Measurements from ENCODE around the gene TRIM7. TPM values are rescaled to one million over a fixed set of nuclear protein-coding genes. Genes with fewer than 3 reads are reported as not detected.

Gene TRIM7
- total and polyA plus RNA-seq, 8 donors: 0.45 to 20.4 (median 3.4) TPM; not detected in 1

DNA sequence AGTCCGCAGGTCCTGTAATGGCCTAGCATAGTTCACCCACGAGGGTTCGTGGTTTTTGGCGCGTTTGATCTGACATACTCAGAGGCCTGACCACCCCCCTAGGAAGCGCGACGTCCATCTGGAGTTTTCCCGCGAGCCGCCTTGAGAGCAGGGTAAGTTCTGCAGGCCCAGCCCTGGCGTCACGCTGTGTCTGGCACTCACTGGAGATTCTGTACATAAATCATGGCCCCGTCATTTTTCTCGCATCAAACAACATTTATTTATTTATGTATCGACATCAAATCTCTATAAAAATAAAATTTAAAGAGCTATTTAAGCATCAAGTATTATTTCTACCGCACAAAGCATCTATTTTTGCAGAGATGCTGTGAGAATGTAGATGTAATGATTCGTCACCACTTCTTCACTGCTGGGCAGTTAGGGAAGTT, 17.6 kb upstream of the TRIM7 start:
- H3K9me3 ChIP-seq: no peaks in the 10 kb centered on the region
- no peak for DNase-seq
- peaks cover 13 to 57% (median 43%) of the 10 kb centered on the region in 4 donors for H3K4me1 ChIP-seq
- H3K27me3 ChIP-seq: no peaks in the 10 kb centered on the region
- WGBS, 5 donors: 0 to 1% (median 1%) methylated on average over 17 to 18 of the region's 18 CpGs
- H3K4me3 ChIP-seq: peak overlapping the region; percentile 68 to 94 (median 92)
- intact Hi-C loops (cut with DNase I; ENCODE audit: low total_unique reads): no loop called here
- TF ChIP-seq, protein P1, sequence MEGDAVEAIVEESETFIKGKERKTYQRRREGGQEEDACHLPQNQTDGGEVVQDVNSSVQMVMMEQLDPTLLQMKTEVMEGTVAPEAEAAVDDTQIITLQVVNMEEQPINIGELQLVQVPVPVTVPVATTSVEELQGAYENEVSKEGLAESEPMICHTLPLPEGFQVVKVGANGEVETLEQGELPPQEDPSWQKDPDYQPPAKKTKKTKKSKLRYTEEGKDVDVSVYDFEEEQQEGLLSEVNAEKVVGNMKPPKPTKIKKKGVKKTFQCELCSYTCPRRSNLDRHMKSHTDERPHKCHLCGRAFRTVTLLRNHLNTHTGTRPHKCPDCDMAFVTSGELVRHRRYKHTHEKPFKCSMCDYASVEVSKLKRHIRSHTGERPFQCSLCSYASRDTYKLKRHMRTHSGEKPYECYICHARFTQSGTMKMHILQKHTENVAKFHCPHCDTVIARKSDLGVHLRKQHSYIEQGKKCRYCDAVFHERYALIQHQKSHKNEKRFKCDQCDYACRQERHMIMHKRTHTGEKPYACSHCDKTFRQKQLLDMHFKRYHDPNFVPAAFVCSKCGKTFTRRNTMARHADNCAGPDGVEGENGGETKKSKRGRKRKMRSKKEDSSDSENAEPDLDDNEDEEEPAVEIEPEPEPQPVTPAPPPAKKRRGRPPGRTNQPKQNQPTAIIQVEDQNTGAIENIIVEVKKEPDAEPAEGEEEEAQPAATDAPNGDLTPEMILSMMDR (IDR thresholded peaks at IDR 0.05): peak in 2 of 7 experiments; percentile 1 to 34
- TF ChIP-seq POLR2A (IDR thresholded peaks at IDR 0.05): no peak
- H3K36me3 ChIP-seq: peaks cover 9 to 13% (median 10%) of the 10 kb centered on the region in 4 donors
- H3K27ac ChIP-seq: peak overlapping the region; percentile 88 to 98 (median 96)

DNA sequence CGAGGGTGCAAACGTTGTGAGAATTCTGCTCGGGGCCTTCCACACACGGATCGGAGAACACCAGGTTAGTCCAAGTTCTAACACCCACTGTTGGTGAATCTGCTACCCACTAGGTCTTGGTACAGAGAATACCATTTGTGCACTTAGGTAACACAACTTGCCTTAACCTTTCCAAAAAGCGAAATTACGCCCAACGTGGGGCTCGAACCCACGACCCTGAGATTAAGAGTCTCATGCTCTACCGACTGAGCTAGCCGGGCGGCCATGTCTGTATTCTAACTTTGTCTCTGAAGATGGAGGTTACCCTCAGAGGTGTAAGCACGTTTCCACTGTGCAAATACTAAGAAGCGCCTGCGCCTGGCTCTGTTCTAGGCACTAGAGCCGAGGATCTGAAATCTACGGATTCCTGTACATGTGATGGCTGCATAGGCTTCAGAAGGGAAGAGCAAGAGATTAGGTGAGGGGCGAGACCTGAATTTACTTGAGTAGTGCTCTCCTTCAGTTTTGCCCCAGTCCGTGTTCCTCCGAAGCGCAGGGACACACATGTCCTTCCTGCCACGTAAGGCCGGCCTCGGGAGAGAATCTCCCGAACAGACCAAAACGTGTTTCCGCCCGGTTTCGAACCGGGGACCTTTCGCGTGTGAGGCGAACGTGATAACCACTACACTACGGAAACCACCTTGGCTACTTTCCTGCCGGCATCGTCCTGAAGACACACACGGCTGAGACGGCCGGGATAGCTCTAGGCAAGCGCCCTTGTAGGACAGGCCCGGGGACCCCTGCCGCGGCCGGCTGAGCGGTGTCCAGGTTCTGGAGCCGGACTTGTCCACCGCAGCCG, 17.0 kb upstream of the TRIM7 start:
- intact Hi-C loops (cut with DNase I; ENCODE audit: low total_unique reads): no loop called here
- Histone ChIP-seq H3K27me3 (no peaks in the 10 kb centered on the region), H3K4me1 (peaks cover 17 to 63% (median 49%) of the 10 kb centered on the region in 4 donors), H3K9me3 (no peaks in the 10 kb centered on the region), H3K27ac (peak overlapping the region; percentile 88 to 98 (median 96)), H3K36me3 (peaks cover 3 to 6% (median 4%) of the 10 kb centered on the region in 4 donors), H3K4me3 (peak overlapping the region; percentile 68 to 94 (median 92))
- peak; percentile 96 to 97 for DNase-seq
- TF ChIP-seq POLR2AphosphoS5 (IDR thresholded peaks at IDR 0.05) (peak; percentile 38 to 87 (median 67)), EP300 (IDR thresholded peaks at IDR 0.05) (no peak), POLR2A (IDR thresholded peaks at IDR 0.05) (no peak)
- TF ChIP-seq, protein P1 (IDR thresholded peaks at IDR 0.05): no peak
- 3 to 8% (median 4%) methylated on average over 37 to 50 of the region's 50 CpGs for WGBS, 5 donors

DNA sequence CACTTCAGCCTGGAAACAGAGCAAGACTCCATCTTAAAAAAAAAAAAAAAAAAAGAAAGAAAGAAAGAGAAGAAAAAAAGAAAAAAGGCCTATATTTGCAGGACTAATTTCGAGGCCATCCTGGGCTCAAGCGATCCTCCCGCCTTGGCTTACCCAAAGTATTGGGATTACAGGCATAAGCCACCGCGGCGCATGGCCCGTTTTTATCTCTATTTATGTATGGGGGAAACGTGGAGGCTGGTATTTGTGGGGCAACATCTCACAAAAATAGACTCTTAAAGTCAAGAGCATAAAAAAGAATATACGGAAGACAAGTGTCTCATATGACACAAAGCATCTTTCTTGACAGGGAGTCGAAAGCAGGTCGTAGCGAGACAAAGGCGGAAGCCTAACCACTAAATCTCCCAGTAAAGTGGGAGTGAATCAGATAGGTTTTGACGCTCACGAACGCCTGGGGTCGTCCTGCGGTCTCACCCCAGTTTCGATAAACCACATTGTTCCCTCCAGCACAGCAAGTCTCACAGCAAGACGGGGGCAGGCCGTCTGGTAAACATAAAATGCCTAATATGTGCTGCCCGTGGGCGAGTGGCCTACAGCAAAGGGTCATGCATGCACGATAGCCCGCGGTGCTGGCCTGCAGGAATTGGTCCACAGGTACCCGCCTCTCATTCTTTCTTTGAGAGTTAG, 16.3 kb upstream of the TRIM7 start:
- 43 to 60% (median 53%) methylated on average over 24 to 27 of the region's 27 CpGs for WGBS, 5 donors
- no peak for DNase-seq
- TF ChIP-seq, protein P1 (IDR thresholded peaks at IDR 0.05): no peak
- TF ChIP-seq POLR2A (IDR thresholded peaks at IDR 0.05) (no peak), POLR2AphosphoS5 (IDR thresholded peaks at IDR 0.05) (no peak), EP300 (IDR thresholded peaks at IDR 0.05) (no peak)
- Histone ChIP-seq H3K27ac (peak overlapping the region; percentile 26 to 98 (median 96)), H3K9me3 (no peaks in the 10 kb centered on the region), H3K27me3 (no peaks in the 10 kb centered on the region), H3K36me3 (no peaks in the 10 kb centered on the region), H3K4me1 (peaks cover 21 to 68% (median 54%) of the 10 kb centered on the region in 4 donors), H3K4me3 (peak overlapping the region in 3 of 4 donors; percentile 90 to 94 (median 93))
- intact Hi-C loops (cut with DNase I; ENCODE audit: low total_unique reads): no loop called here

DNA sequence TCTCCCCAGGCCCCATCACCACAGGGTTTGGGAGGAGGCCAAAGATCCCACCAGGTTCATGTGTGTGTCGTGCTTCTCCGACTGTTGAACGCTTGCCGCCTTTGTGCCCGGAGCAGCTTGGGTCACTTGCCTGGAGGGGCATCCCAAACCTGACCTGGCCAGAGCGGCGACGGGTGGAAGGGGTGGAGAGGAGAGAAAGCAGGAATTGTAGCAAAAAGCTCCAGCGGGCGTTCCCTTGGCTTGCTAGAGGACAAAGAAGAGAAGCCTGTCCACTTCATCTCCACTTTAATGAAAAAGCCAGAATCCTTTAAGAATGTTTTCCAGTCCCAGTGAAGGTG, 15.2 kb upstream of the TRIM7 start:
- H3K9me3 ChIP-seq: no peaks in the 10 kb centered on the region
- H3K36me3 ChIP-seq: no peaks in the 10 kb centered on the region
- no peak overlapping the region for H3K4me3 ChIP-seq
- no peak for DNase-seq
- intact Hi-C loops (cut with DNase I; ENCODE audit: low total_unique reads): no loop called here
- WGBS, 5 donors: 81 to 94% (median 91%) methylated on average over 10 of the region's 10 CpGs
- H3K4me1 ChIP-seq: peaks cover 23 to 62% (median 50%) of the 10 kb centered on the region in 4 donors
- H3K27ac ChIP-seq: no peak overlapping the region
- TF ChIP-seq, protein P1 (IDR thresholded peaks at IDR 0.05): no peak
- TF ChIP-seq EP300 (IDR thresholded peaks at IDR 0.05): no peak
- no peaks in the 10 kb centered on the region for H3K27me3 ChIP-seq

All from stomach (tissue), 9 donors.